Left lobe of liver (tissue), 2 donors: Measurements from ENCODE around the gene TMPRSS2. TPM values are rescaled to one million over a fixed set of nuclear protein-coding genes. Genes with fewer than 3 reads are reported as not detected.

Experiments
- ATAC-seq: fragments of 200-7000 bp; cut with Tn5 transposase; one replicate; pipeline ENCODE4 v1.9.1; 2020; ENCODE audit warnings: mild to moderate bottlenecking, moderate library complexity
- DNase-seq: peaks from one replicate; pipeline ENCODE4 v3.0.0-alpha.2; 2020; ENCODE audit warnings: low spot score
- total RNA-seq: library from RNA; stranded (reverse); gene quantifications from one replicate; pipeline ENCODE4 v1.2.1, GENCODE V29; 2021
- donor health status: DM: no; HTN: no; CAD: no; lungs with moderate emphysema.
- donor health status: DM: no; HTN: yes; CAD: no.

TMPRSS2 gene
- total RNA-seq, 1 donor from 2014 or later = 21.5 TPM

DNA sequence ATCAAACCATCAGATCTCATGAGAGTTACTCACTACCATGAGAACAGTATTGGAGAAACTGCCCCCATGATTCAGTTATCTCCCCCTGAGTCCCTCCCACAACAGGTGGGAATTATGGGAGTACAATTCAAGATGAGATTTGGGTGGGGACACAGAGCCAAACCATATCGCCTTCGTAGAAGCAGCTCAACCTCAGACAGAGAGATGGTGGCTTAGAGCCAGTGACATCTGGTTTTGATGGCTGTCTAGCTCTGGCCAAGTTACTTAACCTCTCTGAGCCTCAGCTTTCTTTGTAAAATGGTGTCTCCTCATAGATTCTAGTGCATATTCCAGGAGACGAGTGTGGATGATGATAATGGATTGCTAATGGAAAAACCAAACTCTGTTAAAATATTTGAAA lies 54.8 kb downstream of the TMPRSS2 start:
- DNase-seq = no peak
- no peak for ATAC-seq

DNA sequence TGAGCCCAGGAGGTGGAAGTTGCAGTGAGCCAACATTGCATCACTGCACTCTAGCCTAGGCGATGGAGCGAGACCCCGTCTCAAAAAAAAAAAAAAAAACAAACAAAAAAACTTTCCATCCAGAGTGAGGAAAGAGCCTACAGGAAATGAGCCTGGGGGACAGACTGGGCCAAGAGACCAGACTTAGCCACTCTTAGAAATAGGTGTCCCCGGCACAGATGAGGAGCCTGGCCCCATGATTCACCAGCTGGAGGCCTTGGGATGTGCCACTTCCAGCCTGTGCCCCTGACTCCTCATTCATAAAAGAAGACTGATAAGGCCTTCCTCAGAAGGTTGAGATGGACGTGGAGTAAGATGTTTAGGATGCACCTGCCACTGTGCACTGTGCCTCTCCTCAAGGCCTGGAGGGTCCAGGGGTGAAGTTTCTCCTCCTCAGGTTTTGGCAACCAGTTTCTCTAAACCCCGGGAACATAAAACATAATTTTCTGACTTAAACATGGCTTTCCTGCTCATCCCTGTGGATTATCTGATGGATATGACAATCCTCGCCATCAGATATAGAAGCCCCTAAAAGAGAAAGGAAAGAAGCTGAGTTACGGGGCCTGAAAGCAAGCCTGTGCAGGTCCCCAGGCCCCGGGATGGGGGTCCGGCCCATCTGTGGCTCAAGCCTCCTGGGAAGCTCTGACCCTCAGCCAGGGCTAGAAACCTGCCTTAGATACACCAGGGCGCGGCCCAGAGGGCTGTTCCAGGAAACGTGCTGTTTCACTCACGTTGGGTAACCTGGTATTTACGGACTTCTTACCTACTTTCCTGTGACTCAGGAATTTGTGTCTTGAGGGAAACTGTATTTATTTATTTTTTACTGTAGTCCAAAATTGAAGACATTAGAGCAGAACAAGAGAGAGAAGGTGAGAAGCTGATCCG lies 55.9 kb downstream of the TMPRSS2 start:
- DNase-seq (no peak), ATAC-seq (no peak)

DNA sequence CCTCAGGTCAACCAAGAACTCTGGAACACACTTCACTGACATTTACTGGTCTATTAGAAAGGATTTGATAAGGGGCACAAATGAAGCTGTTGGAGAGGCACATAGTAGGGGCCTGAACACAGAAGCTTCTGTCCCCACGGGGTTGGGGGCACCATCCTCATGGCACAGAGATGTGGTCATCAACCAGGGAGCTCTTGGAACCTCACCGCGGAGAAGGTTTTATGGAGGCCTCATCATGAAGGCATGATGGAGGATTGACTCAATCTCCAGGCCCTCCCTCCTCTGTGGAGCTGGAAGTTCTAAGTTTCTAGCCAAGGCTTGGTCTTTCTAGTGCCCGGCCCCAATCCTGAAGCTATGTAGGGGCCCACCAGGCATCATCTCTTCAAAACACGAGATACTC lies 58.3 kb downstream of the TMPRSS2 start:
- DNase-seq = no peak
- ATAC-seq = no peak

- ATAC-seq (no peak), DNase-seq (no peak)
Observed at GRCh38 chr21:41447356-41447755, 60.6 kb downstream of the TMPRSS2 start.

- ATAC-seq = no peak
- no peak for DNase-seq
Observed at GRCh38 chr21:41446586-41446985, 61.4 kb downstream of the TMPRSS2 start.

DNA sequence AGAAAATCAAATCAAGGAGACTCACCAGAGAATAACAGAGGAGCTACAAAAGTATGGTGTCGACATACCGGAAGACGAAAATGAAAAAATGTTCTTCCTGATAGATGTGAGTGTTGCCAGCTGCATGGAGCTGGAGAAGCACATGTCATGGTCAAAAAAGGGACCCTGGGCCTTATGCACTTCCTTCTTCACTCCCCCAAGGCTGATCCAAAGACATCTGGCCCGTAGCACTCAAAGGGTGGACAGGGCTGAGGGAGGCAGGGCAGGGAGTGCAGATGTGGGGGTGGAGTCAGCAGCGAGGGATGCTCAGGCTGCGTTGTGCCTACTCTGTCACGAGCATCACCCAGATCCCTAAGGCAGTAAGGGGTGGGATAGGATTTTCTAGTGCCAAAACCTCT lies 62.5 kb downstream of the TMPRSS2 start:
- no peak for ATAC-seq
- no peak for DNase-seq

GRCh38 chr21:41444703-41445464 lies 63.1 kb downstream of the TMPRSS2 start:
- no peak for DNase-seq
- no peak for ATAC-seq

GRCh38 chr21:41443562-41443961 lies 64.4 kb downstream of the TMPRSS2 start:
- ATAC-seq (no peak), DNase-seq (no peak)

- DNase-seq = no peak
- no peak for ATAC-seq
Observed at GRCh38 chr21:41442481-41443186, 65.3 kb downstream of the TMPRSS2 start.

GRCh38 chr21:41441546-41441945 lies 66.4 kb downstream of the TMPRSS2 start:
- DNase-seq = no peak

GRCh38 chr21:41439248-41439647 lies 68.7 kb downstream of the TMPRSS2 start:
- ATAC-seq (no peak), DNase-seq (no peak)

More at GRCh38 chr21:41441546-41441945, 66.4 kb downstream of the TMPRSS2 start:
- no peak for ATAC-seq

- no peak for ATAC-seq
Observed at GRCh38 chr21:41438425-41439113, 69.4 kb downstream of the TMPRSS2 start.

DNA sequence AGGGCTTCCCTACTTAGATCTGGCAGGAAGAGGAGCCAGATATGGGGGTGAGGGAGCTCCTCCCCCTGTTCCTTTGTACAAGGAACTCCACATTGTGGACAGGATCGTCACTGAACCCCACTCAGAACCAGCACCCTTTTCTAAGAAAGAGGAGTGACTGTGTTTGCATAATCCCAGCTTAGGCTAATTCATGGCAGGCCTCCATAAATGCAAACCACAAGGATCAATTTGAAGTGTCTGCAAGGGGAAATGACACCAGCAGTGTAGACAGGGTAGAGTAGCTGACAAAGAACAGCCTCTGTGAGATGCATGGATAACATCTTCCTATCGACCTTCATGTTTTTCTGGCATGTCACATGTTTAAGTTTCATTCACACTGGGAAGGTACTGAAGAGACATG lies 70.2 kb downstream of the TMPRSS2 start:
- no peak for ATAC-seq

More at GRCh38 chr21:41438425-41439113, 69.4 kb downstream of the TMPRSS2 start:
- DNase-seq = no peak

GRCh38 chr21:41435706-41436105 lies 72.3 kb downstream of the TMPRSS2 start:
- no peak for DNase-seq

More for the DNA sequence above, 70.2 kb downstream of the TMPRSS2 start:
- no peak for DNase-seq

DNA sequence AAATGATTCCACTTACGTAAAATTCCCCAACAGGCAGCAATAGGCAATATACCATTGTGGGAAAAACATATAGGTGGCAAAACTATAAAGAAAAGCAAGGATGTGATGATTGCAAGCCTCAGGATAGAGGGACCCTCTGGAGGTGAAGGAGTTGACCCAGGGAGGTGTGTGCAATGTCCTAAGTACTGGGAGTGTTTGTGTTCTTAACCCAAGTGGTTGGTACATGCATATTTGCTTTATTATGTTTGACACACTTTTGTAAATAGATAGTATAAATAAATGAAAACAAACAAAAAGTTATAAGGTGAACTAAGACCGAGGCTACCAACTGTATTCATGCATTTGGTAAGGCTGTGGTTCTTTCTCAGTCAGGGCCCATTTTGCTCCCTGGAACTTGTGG lies 74.4 kb downstream of the TMPRSS2 start:
- ATAC-seq = no peak
- DNase-seq = no peak

More at GRCh38 chr21:41435706-41436105, 72.3 kb downstream of the TMPRSS2 start:
- ATAC-seq = no peak

DNA sequence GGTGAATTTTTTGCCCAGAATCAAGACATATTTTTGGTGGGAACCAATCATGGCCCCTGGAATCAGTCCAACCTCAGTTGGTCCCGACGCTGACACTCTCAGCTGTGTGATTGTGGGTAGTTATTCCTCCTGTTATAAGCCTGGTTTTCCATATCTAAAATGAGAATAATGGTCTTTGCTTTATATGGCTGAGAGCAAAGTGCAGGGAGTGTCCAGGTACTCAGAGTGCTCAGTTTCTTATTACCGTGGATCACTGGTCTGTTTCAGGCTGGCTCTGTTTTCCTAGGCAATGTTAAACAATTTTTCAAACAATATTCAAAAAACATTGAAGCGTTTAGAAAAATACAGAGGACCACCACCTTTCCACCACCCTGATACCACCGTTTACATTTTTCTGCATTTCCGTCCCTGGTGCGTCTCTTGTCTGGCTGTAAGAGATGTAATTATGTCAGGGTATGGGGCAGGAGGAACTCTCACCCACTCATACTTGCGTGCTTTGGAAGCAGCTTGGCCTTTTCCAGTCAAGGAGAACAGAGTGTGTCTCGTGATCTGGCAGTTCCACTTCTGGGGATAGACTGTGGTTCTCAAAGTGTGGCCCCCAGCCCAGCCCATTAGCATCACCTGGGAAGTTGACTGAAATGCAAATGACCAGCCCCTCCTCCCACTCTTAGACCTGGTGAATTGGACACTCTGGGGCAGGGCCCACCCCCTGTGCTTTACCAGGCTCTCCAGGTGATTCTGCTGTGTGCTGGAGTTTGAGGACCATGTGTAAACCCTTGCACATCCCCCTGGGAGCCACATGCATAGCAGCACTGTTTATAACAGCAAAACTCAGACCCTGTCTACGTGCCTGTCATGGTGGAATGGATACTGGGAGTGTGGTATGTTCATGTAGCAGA lies 75.1 kb downstream of the TMPRSS2 start:
- DNase-seq (no peak), ATAC-seq (no peak)

GRCh38 chr21:41431788-41432548 lies 76.0 kb downstream of the TMPRSS2 start:
- ATAC-seq = no peak

DNA sequence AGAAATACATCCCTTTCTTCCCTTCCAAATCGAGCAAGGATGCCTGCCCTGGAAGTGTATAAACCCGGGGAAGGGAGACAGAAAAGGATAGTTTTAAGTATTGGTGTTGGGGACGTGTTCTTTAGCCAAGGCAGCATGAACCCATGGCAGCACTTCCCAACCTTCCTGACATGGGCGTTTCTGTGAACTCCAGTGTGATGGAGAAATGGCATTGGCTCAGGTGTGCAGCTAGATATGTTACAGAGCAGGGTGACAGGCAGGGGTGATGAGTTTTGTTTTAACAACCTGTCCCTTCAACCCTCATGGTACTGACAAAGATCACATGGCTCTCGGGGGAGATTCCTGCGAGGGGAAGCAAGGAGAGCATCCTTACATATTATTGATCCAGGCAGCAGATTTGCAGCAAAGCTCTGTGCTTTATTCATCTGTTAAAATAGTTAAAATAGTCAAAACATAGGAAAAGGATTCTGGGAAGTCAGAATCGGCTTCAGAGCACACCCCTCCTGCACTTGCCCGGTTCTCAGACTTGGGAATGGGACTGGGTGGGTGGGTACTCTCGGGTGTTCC lies 78.0 kb downstream of the TMPRSS2 start:
- no peak for ATAC-seq
- no peak for DNase-seq

More at GRCh38 chr21:41431788-41432548, 76.0 kb downstream of the TMPRSS2 start:
- no peak for DNase-seq
